A549 (cell line): ENCODE data around the gene STX18. TPM values are rescaled to one million over a fixed set of nuclear protein-coding genes. Genes with fewer than 3 reads are reported as not detected.

Source experiments
- ATAC-seq, 2 experiments: fragments of 200-7000 bp in 1 of 2; fragments of >200 bp in 1 of 2; cut with Nextera tagmentation in 1 of 2; cut with Tn5 transposase in 1 of 2; 3 replicates each; pipeline versions ENCODE4 v1.8.0 to v1.9.1; 2018 to 2020; ENCODE audit warnings: mild to moderate bottlenecking in 1 of 2, moderate library complexity in 1 of 2
- CTCF ChIA-PET: fragments of 300-600 bp; sonication (Branson Sonifier 250); formaldehyde crosslinking; extraction: SDS; loops from one replicate; lab custom pipeline; 2021; ENCODE audit warnings: antibody characterized with exemption, inconsistent platforms; lab: Yijun Ruan, JAX
- POLR2A ChIA-PET: fragments of 350-600 bp; formaldehyde crosslinking; extraction: SDS; loops from one replicate; lab custom pipeline; 2021; ENCODE audit warnings: antibody characterized with exemption, inconsistent platforms; lab: Yijun Ruan, JAX
- DNase-seq, 2 experiments: peaks; one replicate each; pipeline versions ENCODE4 v3.0.0 to v3.0.0-alpha.2; 2011 to 2016; ENCODE audit warnings: low read depth in 1 of 2, low spot score in 1 of 2
- FAIRE-seq: peaks from 2 replicates; lab custom pipeline; 2011; peaks lifted over from hg19 to GRCh38; lab: Jason Lieb, UNC
- H3K27ac ChIP-seq, 2 experiments: fragments of >200 bp; sonication (Bioruptor Twin); formaldehyde crosslinking; 3 replicates each; pipeline ENCODE4 v1.5.1; 2016 to 2017
- H3K4me1 ChIP-seq: fragments of >200 bp; sonication (Bioruptor Twin); formaldehyde crosslinking; 3 replicates; pipeline ENCODE4 v1.6.1; 2016
- H3K4me2 ChIP-seq: fragments of >200 bp; sonication (Bioruptor Twin); formaldehyde crosslinking; 3 replicates; pipeline ENCODE4 v1.6.1; 2016
- H3K4me3 ChIP-seq: fragments of >200 bp; sonication (Bioruptor Twin); formaldehyde crosslinking; 3 replicates; pipeline ENCODE4 v1.5.1; 2016
- H3K9me3 ChIP-seq: fragments of >200 bp; sonication (Bioruptor Twin); formaldehyde crosslinking; 3 replicates; pipeline ENCODE4 v1.6.1; 2016
- BHLHE40 ChIP-seq: IDR thresholded peaks from 2 replicates; pipeline ENCODE4 v1.6.1; 2012; ENCODE audit warnings: low read depth, low read length, inconsistent platforms
- CBX2 ChIP-seq: fragments of 200-600 bp; sonication (generic); IDR thresholded peaks from 2 replicates; pipeline ENCODE4 v1.6.1; 2016; ENCODE audit warnings: low read depth, mild to moderate bottlenecking, borderline replicate concordance
- CBX8 ChIP-seq: fragments of 200-600 bp; sonication (generic); IDR thresholded peaks from 2 replicates; pipeline ENCODE4 v1.6.1; 2016
- CEBPB ChIP-seq, 2 experiments: fragments of >200 bp in 1 of 2; sonication (Bioruptor Twin) in 1 of 2; formaldehyde crosslinking in 1 of 2; IDR thresholded peaks; 2 replicates each; pipeline ENCODE4 v1.6.1; 2012 to 2016
- ESRRA ChIP-seq: fragments of 150-350 bp; IDR thresholded peaks from 2 replicates; pipeline ENCODE4 v1.6.1; 2014; ENCODE audit warnings: mild to moderate bottlenecking, low read length, borderline replicate concordance
- FOSB ChIP-seq: fragments of 250-450 bp; sonication (Bioruptor Pico); IDR thresholded peaks from 2 replicates; pipeline ENCODE4 v1.5.0; 2020; ENCODE audit warnings: mild to moderate bottlenecking, moderate library complexity
- FOXS1 ChIP-seq: fragments of 250-450 bp; sonication (Bioruptor Pico); IDR thresholded peaks from 2 replicates; pipeline ENCODE4 v1.5.0; 2020; ENCODE audit warnings: mild to moderate bottlenecking, moderate library complexity
- GATA3 ChIP-seq: IDR thresholded peaks from 2 replicates; pipeline ENCODE4 v1.6.1; 2012; ENCODE audit warnings: borderline replicate concordance
- HES2 ChIP-seq: fragments of >200 bp; sonication (Bioruptor Twin); formaldehyde crosslinking; IDR thresholded peaks from 2 replicates; pipeline ENCODE4 v1.6.1; 2016
- HEYL ChIP-seq: fragments of 250-450 bp; sonication (Bioruptor Pico); IDR thresholded peaks from 2 replicates; pipeline ENCODE4 v1.8.0; 2021; ENCODE audit warnings: mild to moderate bottlenecking, moderate library complexity
- HOXB13 ChIP-seq: fragments of 250-450 bp; sonication (Bioruptor Pico); IDR thresholded peaks from 2 replicates; pipeline ENCODE4 v1.5.0; 2020; ENCODE audit warnings: low read depth, mild to moderate bottlenecking, moderate library complexity
- MAFK ChIP-seq: fragments of 450-650 bp; IDR thresholded peaks from 2 replicates; pipeline ENCODE4 v1.6.1; 2014; ENCODE audit not compliant: partially characterized antibody
- NPAS2 ChIP-seq: fragments of 250-450 bp; sonication (Bioruptor Pico); IDR thresholded peaks from 2 replicates; pipeline ENCODE4 v1.8.0; 2022; ENCODE audit warnings: mild to moderate bottlenecking, moderate library complexity, borderline replicate concordance
- PHF8 ChIP-seq: fragments of 200-600 bp; sonication (generic); IDR thresholded peaks from 2 replicates; pipeline ENCODE4 v1.6.1; 2016; ENCODE audit warnings: low read depth, mild to moderate bottlenecking, antibody characterized with exemption, moderate library complexity, borderline replicate concordance
- SMC3 ChIP-seq: fragments of >200 bp; sonication (Bioruptor Twin); formaldehyde crosslinking; IDR thresholded peaks from 3 replicates; pipeline ENCODE4 v1.6.1; 2018; ENCODE audit warnings: inconsistent platforms
- SREBF2 ChIP-seq: fragments of 450-650 bp; IDR thresholded peaks from 2 replicates; pipeline ENCODE4 v1.6.1; 2014; ENCODE audit warnings: mild to moderate bottlenecking, moderate library complexity
- TP53 ChIP-seq: fragments of 250-450 bp; sonication (Bioruptor Pico); IDR thresholded peaks from 2 replicates; pipeline ENCODE4 v1.5.0; 2021; ENCODE audit warnings: mild to moderate bottlenecking, moderate library complexity
- USF2 ChIP-seq: fragments of 450-650 bp; IDR thresholded peaks from 2 replicates; pipeline ENCODE4 v1.6.1; 2014; ENCODE audit warnings: antibody characterized with exemption
- ZC3H11A ChIP-seq: fragments of 450-650 bp; IDR thresholded peaks from 2 replicates; pipeline ENCODE4 v1.6.1; 2014; ENCODE audit warnings: antibody characterized with exemption, mild to moderate bottlenecking
- WGBS: methylation state at CpG from one replicate; pipeline ENCODE4 v1.1.6; 2017; ENCODE audit errors: missing lambda C conversion rate; 5-methylcytosine and 5-hydroxymethylcytosine counted together
- polyA plus RNA-seq, 4 experiments: library from polyadenylated mRNA; depleted of rRNA in 3 of 4; stranded (reverse); fragments of >200 nt; fragmentation: RNase III in 1 of 4; extraction: RNeasy Plus Mini Kit Qiagen cat#74134 plus additional on column Dnase treatment in 1 of 4; gene quantifications; 2 replicates in 3 of 4; 3 replicates in 1 of 4; pipeline ENCODE4 v1.2.3, GENCODE V29; 2011 to 2017
- TF ChIP-seq, protein P1 (sequence below): fragments of 150-350 bp; IDR thresholded peaks from 2 replicates; pipeline ENCODE4 v1.6.1; 2014; ENCODE audit warnings: low read depth, mild to moderate bottlenecking, low read length
- TF ChIP-seq, protein P2 (sequence below): fragments of 250-450 bp; sonication (Bioruptor Pico); IDR thresholded peaks from 2 replicates; pipeline ENCODE4 v1.5.0; 2021; ENCODE audit warnings: mild to moderate bottlenecking, moderate library complexity, borderline replicate concordance

STX18 gene
- polyA plus RNA-seq, 2 of the 4 experiments (the other 2 are of a cell fraction) = 13.4 to 19.6 TPM

DNA sequence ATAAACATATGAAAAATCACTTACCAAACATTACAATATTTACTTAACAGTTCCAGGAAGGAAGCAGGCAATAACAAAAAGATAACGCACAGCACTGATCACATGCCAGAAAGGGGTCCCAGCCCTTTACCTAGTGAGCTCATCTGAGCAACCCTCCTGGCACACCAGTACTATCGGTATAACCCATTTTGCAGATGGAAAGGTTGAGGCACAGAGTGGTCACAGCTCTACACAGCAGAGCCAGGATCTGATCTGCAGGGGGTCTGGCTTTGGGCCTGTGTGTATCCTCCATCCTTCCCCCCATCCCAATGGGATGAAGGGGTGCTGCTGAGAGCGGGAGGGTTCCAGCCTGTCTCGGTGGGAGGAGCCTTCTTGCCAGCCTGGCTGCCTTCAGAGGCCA, 150.0 kb downstream of the STX18 start (continued):
- no peak for TF ChIP-seq HOXB13 (CRISPR knock-in tag)
- TF ChIP-seq, protein P1, sequence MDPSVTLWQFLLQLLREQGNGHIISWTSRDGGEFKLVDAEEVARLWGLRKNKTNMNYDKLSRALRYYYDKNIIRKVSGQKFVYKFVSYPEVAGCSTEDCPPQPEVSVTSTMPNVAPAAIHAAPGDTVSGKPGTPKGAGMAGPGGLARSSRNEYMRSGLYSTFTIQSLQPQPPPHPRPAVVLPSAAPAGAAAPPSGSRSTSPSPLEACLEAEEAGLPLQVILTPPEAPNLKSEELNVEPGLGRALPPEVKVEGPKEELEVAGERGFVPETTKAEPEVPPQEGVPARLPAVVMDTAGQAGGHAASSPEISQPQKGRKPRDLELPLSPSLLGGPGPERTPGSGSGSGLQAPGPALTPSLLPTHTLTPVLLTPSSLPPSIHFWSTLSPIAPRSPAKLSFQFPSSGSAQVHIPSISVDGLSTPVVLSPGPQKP = no peak

- ChIA-PET POLR2A (no interaction called here), CTCF (no interaction called here)
- no peak for DNase-seq
- Histone ChIP-seq H3K4me3 (no peak overlapping the region), H3K27ac (no peak overlapping the region), H3K4me2 (no peak overlapping the region), H3K4me1 (peaks cover 23% of the 10 kb centered on the region), H3K9me3 (no peaks in the 10 kb centered on the region)
- no peak for FAIRE-seq
- no peak for ATAC-seq
- WGBS = 44% methylated on average over 8 of the region's 11 CpGs
- TF ChIP-seq TP53 (CRISPR knock-in tag) (no peak), HOXB13 (CRISPR knock-in tag) (no peak), BHLHE40 (no peak), ZC3H11A (no peak), SMC3 (no peak)
- TF ChIP-seq, protein P2, sequence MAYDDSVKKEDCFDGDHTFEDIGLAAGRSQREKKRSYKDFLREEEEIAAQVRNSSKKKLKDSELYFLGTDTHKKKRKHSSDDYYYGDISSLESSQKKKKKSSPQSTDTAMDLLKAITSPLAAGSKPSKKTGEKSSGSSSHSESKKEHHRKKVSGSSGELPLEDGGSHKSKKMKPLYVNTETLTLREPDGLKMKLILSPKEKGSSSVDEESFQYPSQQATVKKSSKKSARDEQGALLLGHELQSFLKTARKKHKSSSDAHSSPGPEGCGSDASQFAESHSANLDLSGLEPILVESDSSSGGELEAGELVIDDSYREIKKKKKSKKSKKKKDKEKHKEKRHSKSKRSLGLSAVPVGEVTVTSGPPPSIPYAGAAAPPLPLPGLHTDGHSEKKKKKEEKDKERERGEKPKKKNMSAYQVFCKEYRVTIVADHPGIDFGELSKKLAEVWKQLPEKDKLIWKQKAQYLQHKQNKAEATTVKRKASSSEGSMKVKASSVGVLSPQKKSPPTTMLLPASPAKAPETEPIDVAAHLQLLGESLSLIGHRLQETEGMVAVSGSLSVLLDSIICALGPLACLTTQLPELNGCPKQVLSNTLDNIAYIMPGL (CRISPR knock-in tag) = no peak
Observed at GRCh38 chr4:4390515-4391240, 151.2 kb downstream of the STX18 start.

GRCh38 chr4:4390046-4390445, 151.8 kb downstream of the STX18 start:
- TF ChIP-seq BHLHE40 (no peak), NPAS2 (CRISPR knock-in tag) (no peak), CBX2 (no peak), HEYL (CRISPR knock-in tag) (no peak), CEBPB (IDR thresholded peaks at IDR 0.05) (no peak), SMC3 (no peak), SREBF2 (no peak), ESRRA (no peak), CBX8 (no peak), FOXS1 (CRISPR knock-in tag) (no peak), FOSB (CRISPR knock-in tag) (no peak), MAFK (no peak), HES2 (no peak), HOXB13 (CRISPR knock-in tag) (no peak), PHF8 (no peak), USF2 (no peak), GATA3 (no peak)
- TF ChIP-seq, protein P2 (CRISPR knock-in tag) = no peak

More at GRCh38 chr4:4390046-4390445, 151.8 kb downstream of the STX18 start:
- ATAC-seq (no peak), DNase-seq (no peak), FAIRE-seq (no peak)
- ChIA-PET POLR2A (no interaction called here), CTCF (no interaction called here)
- Histone ChIP-seq H3K4me2 (no peak overlapping the region), H3K9me3 (no peaks in the 10 kb centered on the region), H3K4me1 (peaks cover 24% of the 10 kb centered on the region), H3K4me3 (no peak overlapping the region), H3K27ac (no peak overlapping the region)
- WGBS = 33% methylated on average over 5 of the region's 7 CpGs
